Testis (tissue), 2 donors: ENCODE data around the gene REV3L.

Experiments
- POLR2A ChIP-seq: fragments of 450-650 bp; IDR thresholded peaks from one replicate; pipeline ENCODE4 v1.6.1; 2017; ENCODE audit warnings: antibody characterized with exemption, mild to moderate bottlenecking, moderate library complexity
- TF ChIP-seq, protein P1 (sequence below), 3 experiments: fragments of 450-650 bp in 2 of 3; fragments of 200-600 bp in 1 of 3; sonication (generic) in 1 of 3; IDR thresholded peaks; one replicate each; pipeline ENCODE4 v1.5.1; 2016 to 2019; ENCODE audit warnings: antibody characterized with exemption in 3 of 3, mild to moderate bottlenecking in 2 of 3, moderate library complexity in 1 of 3

DNA sequence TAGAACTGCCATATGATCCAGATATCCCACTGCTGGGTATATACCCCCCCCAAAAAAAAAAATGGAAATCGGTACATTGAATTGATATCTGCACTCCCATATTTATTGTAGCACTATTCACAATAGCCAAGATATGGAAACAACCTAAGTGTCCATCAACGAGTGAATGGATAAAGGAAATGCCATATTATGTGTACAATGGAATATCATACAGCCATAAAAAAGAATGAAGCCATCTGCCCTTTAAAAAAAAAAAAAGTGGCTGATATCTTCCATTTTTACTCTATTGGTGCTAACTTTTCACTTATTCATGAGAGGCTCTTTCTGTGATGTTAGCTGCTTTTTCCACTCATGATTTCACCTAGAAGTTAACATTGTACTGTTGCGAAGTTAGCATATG lies 156.5 kb downstream of the REV3L start:
- TF ChIP-seq, protein P1, sequence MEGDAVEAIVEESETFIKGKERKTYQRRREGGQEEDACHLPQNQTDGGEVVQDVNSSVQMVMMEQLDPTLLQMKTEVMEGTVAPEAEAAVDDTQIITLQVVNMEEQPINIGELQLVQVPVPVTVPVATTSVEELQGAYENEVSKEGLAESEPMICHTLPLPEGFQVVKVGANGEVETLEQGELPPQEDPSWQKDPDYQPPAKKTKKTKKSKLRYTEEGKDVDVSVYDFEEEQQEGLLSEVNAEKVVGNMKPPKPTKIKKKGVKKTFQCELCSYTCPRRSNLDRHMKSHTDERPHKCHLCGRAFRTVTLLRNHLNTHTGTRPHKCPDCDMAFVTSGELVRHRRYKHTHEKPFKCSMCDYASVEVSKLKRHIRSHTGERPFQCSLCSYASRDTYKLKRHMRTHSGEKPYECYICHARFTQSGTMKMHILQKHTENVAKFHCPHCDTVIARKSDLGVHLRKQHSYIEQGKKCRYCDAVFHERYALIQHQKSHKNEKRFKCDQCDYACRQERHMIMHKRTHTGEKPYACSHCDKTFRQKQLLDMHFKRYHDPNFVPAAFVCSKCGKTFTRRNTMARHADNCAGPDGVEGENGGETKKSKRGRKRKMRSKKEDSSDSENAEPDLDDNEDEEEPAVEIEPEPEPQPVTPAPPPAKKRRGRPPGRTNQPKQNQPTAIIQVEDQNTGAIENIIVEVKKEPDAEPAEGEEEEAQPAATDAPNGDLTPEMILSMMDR (IDR thresholded peaks at IDR 0.05): no peak
- TF ChIP-seq POLR2A: no peak
